Activated CD4-positive, alpha-beta T cell treated with anti-CD3 and anti-CD28 coated beads, Interleukin-2, amount 10 ng/mL, durations not matched to agents 24 days and 14 days (primary cell): Measurements from ENCODE around the gene HOXC6. TPM values are rescaled to one million over a fixed set of nuclear protein-coding genes. Genes with fewer than 3 reads are reported as not detected.

Experiments
- DNase-seq: peaks from one replicate; pipeline ENCODE4 v3.0.0; 2022
- H3K27ac Mint-ChIP-seq: one replicate; pipeline ENCODE4 v1.8.0; 2022; ENCODE audit warnings: mild to moderate bottlenecking, mixed read lengths
- H3K27me3 Mint-ChIP-seq: one replicate; pipeline ENCODE4 v1.8.0; 2022; ENCODE audit warnings: mixed read lengths
- H3K36me3 Mint-ChIP-seq: one replicate; pipeline ENCODE4 v1.8.0; 2022; ENCODE audit warnings: low read depth, mild to moderate bottlenecking, mixed read lengths
- H3K4me1 Mint-ChIP-seq: one replicate; pipeline ENCODE4 v1.8.0; 2021; ENCODE audit warnings: mixed read lengths
- H3K4me3 Mint-ChIP-seq: one replicate; pipeline ENCODE4 v1.8.0; 2022; ENCODE audit warnings: mild to moderate bottlenecking, moderate library complexity, mixed read lengths
- H3K9me3 Mint-ChIP-seq: one replicate; pipeline ENCODE4 v1.8.0; 2021; ENCODE audit warnings: mixed read lengths
- intact Hi-C: fragments of 100-400 bp; cut with micrococcal nuclease; formaldehyde crosslinking; loops from one replicate; pipeline ENCODE4 v1.15.1; 2023
- total RNA-seq: library from RNA; stranded (reverse); gene quantifications from 2 replicates; pipeline ENCODE4 v1.2.3, GENCODE V29; 2022

Gene HOXC6
- total RNA-seq, 1 donor from 2014 or later, result not detected

DNA sequence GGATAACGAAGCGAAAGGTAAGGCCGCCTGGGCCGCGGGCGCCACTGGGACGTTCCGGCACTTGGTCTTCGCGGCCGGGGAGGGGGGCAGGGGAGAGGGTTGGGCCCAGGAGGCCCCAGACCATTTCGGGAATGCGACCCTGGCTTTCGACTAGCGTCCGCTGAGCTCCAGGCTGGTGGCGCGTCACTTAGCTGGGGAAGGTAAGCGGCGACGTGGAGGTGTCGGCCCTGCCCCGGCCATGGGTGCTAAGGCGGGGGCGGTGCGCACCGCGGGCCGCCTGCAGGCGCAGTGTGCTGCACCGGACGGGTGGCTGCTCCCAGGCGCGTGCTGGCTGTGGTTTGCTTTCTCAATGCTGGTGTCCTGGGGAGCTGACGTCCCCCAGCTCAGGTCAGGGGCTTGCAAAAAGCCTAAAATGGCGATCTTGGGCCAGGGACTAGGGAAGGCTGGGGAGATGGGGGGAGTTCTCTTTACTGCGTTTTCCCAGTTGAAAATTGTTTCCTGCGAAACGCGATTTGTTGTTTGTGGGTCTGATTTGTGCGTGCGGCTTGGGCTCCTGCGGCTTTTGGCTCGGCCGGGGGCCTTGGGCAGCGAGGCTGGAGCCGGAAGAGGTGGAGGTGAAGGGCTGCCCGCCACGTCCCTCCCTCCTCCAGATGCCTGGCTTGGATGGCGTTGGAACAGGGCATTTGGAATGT, 42.1 kb upstream of the HOXC6 start:
- Mint-ChIP-seq H3K9me3 (no peaks in the 10 kb centered on the region), H3K36me3 (peaks cover 2% of the 10 kb centered on the region), H3K4me3 (peak overlapping the region; percentile 39), H3K4me1 (peaks cover 24% of the 10 kb centered on the region), H3K27ac (no peak overlapping the region), H3K27me3 (peaks cover 91% of the 10 kb centered on the region)
- DNase-seq, result no peak
- intact Hi-C loops, result loop anchor here (10.0 kb wide), 1 partner anchor 291 kb away; no protein-coding TSS in a partner anchor

DNA sequence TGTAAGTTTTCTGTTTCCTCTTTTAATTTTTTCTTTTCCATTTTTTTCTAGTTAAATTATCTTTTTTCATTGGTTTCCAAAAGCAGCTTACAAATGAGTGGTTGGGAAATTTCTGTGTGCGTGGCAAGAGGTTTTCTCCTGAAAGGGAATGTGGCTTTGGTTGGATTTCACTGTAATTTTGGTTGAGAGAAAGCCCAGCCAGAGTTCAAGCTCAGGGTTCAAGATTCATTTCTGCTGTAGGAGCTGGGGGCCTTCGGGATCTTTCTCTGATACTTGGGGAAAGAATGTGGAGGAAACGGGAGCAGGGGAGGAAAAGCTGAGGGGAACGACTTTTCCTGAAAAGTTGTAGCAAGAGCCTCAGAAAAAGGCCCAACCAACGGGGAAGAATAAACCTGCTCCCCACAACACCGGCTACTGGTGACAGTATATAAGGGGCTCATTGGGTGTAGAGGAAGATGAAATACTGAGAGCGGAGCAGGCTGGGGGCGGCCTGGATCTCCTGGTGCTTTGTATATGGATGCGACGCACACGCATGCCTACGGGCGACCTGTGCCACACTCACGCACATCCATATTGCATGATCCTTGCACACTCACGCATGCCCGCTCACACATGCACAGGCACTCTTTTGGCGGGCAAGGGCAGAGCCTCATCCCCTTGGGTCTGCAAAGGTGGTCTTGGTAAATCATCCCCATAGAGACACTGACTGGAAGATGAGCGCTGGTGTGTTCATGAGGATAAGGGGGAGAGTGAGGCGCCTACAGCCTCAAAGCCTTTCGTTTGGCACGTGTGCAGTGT, 41.4 kb upstream of the HOXC6 start:
- no peaks in the 10 kb centered on the region for H3K9me3 Mint-ChIP-seq
- peaks cover 90% of the 10 kb centered on the region for H3K27me3 Mint-ChIP-seq
- DNase-seq, result no peak
- peaks cover 2% of the 10 kb centered on the region for H3K36me3 Mint-ChIP-seq
- intact Hi-C loops, result loop anchor here (10.0 kb wide), 1 partner anchor 292 kb away; no protein-coding TSS in a partner anchor
- H3K4me1 Mint-ChIP-seq, result peaks cover 24% of the 10 kb centered on the region
- no peak overlapping the region for H3K27ac Mint-ChIP-seq
- H3K4me3 Mint-ChIP-seq, result no peak overlapping the region

DNA sequence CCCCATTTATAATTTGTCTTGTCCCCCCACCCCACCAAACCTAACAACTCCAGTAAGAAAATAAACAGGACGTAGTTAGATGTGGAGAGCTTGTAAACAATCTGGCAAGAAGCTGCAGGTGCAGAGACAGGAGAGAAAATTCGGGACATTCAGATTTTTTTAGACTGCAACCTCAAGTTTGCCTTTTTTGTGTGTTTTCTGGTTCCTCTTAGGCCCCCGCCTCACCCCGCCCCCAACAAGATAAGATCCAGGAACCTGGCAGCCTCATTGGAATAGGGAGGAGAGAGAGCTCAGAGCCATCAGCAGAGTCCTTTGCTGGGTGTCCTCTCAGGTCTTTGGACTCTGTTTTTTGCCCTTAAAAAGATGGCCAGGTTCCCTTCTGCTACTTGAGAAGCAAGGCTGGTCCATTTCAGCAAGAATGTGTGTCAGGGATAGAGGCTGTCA, 40.4 kb upstream of the HOXC6 start:
- no peak for DNase-seq
- Mint-ChIP-seq H3K36me3 (peaks cover 2% of the 10 kb centered on the region), H3K4me1 (peaks cover 24% of the 10 kb centered on the region), H3K4me3 (no peak overlapping the region), H3K27ac (no peak overlapping the region), H3K9me3 (no peaks in the 10 kb centered on the region), H3K27me3 (peaks cover 91% of the 10 kb centered on the region)
- intact Hi-C loops, result loop anchor here (10.0 kb wide), 1 partner anchor 293 kb away; no protein-coding TSS in a partner anchor

DNA sequence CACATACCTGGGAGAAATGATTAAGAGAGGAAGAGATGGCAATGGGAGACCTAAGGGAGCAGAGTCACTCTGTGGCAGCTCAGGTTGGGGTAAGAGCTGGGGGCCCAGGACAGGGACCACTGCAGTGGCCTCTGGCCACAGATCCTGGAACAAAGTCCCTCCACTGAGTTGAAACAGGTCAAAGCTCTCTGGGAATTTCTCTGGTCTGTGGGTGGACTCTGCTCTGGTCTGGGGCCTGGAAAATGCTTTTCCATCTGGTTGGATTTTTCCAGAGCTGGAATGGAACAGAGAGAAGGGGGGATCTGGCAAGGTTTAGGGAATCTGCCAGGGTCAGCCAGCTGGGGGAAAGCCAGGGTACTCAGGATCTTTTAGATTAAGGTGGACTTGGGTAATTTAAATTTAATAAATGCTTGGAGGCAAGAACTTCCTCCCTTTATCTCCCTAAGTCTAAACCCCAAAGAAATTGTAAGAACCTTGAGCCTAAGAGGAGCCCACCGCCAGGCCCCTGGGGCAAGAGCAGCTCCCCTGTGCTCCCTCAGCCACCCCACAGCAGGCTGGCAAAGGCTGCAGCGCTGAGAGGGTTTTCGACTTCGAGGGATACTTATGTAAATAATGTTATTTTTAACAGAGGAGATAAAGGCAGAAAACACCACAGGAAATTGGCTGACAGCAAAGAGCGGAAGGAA, 39.6 kb upstream of the HOXC6 start:
- no peak for DNase-seq
- H3K27ac Mint-ChIP-seq, result no peak overlapping the region
- intact Hi-C loops, result loop anchor here (10.0 kb wide), 1 partner anchor 294 kb away; no protein-coding TSS in a partner anchor
- no peaks in the 10 kb centered on the region for H3K9me3 Mint-ChIP-seq
- peaks cover 91% of the 10 kb centered on the region for H3K27me3 Mint-ChIP-seq
- H3K4me1 Mint-ChIP-seq, result peaks cover 24% of the 10 kb centered on the region
- H3K36me3 Mint-ChIP-seq, result peaks cover 2% of the 10 kb centered on the region
- no peak overlapping the region for H3K4me3 Mint-ChIP-seq

DNA sequence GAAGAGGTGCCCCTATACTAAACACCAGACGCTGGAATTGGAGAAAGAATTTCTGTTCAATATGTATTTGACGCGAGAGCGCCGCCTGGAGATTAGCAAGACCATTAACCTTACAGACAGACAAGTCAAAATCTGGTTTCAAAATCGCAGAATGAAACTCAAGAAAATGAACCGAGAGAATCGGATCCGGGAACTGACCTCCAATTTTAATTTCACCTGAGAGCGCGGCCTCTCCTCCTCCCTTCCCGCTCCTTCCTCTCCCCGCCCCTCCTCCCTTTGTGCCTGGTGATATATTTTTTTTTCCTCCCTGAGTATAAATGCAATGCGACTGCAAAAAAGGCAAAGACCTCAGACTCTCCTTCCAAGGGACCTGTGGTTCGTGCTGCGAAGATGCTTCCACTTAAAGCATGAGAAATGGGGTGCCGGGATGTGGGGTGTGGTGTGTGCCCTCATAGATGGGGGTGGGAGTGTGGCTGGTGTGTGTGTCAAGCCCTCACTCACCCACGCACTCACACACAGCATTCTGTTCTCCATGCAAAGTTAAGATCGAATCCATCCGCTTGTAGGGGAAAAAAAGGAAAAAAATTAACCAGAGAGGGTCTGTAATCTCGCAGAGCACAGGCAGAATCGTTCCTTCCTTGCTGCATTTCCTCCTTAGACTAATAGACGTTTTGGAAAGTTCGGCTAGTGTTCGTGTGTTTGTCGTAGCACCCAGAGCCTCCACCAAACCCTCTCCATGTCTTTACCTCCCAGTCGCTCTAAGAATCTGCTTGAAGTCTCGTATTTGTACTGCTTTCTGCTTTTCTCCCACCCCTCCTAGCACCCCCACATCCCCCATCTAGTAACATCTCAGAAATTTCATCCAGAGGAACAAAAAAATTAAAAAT, 38.8 kb upstream of the HOXC6 start:
- peak; percentile 77 for DNase-seq
- Mint-ChIP-seq H3K4me3 (peak overlapping the region; percentile 10), H3K27me3 (peaks cover 93% of the 10 kb centered on the region), H3K4me1 (peaks cover 26% of the 10 kb centered on the region), H3K36me3 (peaks cover 5% of the 10 kb centered on the region), H3K27ac (no peak overlapping the region), H3K9me3 (no peaks in the 10 kb centered on the region)
- intact Hi-C loops, result loop anchor here (10.0 kb wide), 2 partner anchors 55 to 295 kb away; partner anchors contain the start of gene HOXC13

DNA sequence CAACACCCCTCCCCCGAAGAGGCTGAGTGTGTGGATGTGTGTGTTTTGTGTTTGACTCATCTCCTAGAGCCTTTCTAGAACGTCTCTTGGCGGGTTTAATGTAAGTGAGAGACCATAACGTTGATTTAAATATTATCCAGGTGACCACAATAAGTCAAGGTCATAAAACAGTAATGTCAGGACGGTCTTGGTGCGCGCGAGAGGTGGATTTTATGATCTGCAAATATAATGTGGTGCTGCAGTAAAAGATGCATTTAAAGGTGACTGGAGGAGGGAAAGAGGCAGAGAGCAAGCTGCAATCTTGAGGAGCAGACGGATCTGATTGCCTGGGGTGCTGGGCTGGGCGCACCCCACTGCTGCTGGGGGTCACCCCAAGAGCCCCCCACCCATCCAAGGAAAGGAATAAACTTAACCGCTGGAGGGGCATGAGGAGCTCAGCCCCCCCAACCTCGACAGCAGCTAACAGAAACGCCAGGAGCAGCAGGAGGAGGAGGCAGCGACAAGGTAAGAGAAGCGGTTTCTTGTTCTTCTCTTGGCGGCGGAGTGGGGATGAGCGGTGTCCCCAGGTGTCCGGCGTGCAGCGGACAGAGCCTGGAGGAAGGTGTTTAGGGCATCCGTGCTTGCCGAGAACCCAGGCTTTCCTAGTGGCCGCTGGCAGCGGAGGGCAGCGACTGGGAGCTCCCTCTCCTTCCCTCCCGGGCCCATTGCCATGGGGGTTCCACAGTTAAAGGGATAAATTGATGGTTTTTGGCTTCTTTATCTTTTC, 37.7 kb upstream of the HOXC6 start:
- Mint-ChIP-seq H3K27ac (no peak overlapping the region), H3K4me3 (no peak overlapping the region), H3K27me3 (peaks cover 90% of the 10 kb centered on the region), H3K9me3 (no peaks in the 10 kb centered on the region), H3K4me1 (peaks cover 24% of the 10 kb centered on the region), H3K36me3 (peaks cover 3% of the 10 kb centered on the region)
- DNase-seq, result no peak
- intact Hi-C loops, result loop anchor here (10.0 kb wide), 1 partner anchor 56 kb away; the partner anchor contains the start of gene HOXC13

DNA sequence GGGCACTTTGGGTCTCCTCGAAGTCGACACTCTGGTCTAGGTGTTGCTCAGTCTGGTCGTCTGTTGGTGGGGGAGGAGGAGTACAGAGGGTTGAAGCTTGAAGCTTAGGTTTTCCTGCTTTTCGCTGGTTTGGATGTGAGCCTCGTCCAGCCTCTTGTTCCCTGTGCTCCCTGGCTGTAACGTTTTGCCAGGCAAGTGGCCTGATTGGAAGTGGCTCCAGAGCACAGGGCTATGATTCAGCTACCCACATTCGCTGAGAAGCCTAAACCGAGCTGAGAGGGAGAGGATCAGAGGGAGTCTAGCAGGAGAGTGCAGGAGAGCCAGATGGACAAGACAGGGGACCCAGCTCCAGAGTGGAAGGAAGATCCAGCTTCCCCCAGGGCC, 37.2 kb upstream of the HOXC6 start:
- Mint-ChIP-seq H3K27ac (no peak overlapping the region), H3K4me3 (no peak overlapping the region), H3K4me1 (peaks cover 26% of the 10 kb centered on the region), H3K36me3 (peaks cover 3% of the 10 kb centered on the region), H3K27me3 (peaks cover 93% of the 10 kb centered on the region), H3K9me3 (no peaks in the 10 kb centered on the region)
- intact Hi-C loops, result loop anchor here (10.0 kb wide), 1 partner anchor 56 kb away; the partner anchor contains the start of gene HOXC13
- no peak for DNase-seq

DNA sequence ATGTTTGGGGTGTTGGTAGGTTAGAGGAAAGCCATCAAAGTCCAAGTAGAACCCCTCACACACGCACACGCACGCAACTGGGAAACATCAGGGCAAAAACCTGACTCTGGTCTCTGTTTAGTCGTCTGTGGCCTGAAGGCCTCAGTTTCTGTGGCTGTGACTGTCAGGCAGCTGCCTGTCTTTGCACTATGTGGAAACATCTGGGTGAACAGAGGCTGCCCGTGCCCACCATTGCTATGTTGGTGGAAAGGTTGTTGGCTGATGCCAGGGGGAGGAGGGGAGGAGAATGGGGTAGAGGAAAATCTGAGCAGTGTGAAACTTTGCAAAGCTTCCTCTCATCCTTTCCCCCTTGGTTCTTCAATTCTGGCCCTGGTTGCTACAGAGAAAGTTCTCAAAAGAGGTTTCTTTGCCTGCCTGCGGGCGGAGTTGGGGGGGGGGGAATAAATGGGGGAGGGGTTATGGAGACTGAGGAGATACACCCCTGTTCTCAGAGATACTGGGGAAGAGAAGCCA, 35.8 kb upstream of the HOXC6 start:
- H3K4me1 Mint-ChIP-seq, result peaks cover 28% of the 10 kb centered on the region

DNA sequence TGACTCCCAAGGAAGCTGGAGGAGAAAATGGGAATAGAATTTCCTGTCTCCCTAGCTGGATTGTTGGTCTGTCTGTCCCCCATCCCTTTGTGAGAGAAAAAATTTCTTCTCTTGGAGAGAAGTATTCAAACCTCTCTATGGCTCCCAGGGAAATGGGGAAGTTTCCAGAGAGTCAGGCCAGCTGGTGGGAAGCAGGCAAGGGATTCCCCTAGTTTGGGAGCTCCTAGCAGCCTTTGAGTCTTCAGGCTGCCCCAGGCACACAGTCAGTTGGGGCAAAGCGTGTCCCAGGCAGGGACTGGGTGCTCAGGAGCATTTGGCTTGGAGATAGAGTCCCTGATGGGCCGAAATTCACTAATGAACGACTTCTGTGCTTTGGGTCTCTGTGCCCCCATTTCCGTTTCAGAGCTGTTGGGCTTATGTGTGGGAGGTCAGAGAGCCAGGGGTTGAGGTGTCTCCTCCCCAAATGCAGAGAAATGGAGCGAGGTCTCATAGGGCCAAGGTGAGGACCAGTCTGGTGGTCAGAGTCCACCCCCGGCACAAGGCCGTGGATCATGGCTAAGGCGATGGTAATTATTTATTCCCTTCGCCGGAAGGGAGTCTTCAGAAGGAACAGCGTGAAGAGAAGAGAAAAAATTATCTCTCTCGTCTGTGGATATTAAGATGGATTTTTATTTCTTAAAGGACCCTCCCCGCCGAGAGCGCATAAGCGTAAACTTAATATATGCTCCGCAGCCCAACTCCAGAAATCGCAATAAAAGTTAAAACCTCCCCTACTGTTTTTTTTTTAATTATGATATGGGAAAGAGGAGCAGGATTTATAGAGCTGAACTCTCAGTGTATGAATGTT, 34.9 kb upstream of the HOXC6 start:
- peaks cover 89% of the 10 kb centered on the region for H3K27me3 Mint-ChIP-seq
- H3K4me3 Mint-ChIP-seq, result no peak overlapping the region
- no peak for DNase-seq
- peaks cover 28% of the 10 kb centered on the region for H3K4me1 Mint-ChIP-seq
- no peaks in the 10 kb centered on the region for H3K9me3 Mint-ChIP-seq
- peaks cover 3% of the 10 kb centered on the region for H3K36me3 Mint-ChIP-seq
- H3K27ac Mint-ChIP-seq, result peak overlapping the region; percentile 62
- intact Hi-C loops, result loop anchor here (2.0 to 10.0 kb wide), 2 partner anchors 39 to 59 kb away; partner anchors contain the start of genes HOXC12 and HOXC13

More for the DNA sequence above, 35.8 kb upstream of the HOXC6 start:
- peaks cover 3% of the 10 kb centered on the region for H3K36me3 Mint-ChIP-seq
- DNase-seq, result no peak
- H3K4me3 Mint-ChIP-seq, result no peak overlapping the region
- no peak overlapping the region for H3K27ac Mint-ChIP-seq
- peaks cover 89% of the 10 kb centered on the region for H3K27me3 Mint-ChIP-seq
- intact Hi-C loops, result loop anchor here (10.0 kb wide), 1 partner anchor 58 kb away; the partner anchor contains the start of gene HOXC13
- H3K9me3 Mint-ChIP-seq, result no peaks in the 10 kb centered on the region

DNA sequence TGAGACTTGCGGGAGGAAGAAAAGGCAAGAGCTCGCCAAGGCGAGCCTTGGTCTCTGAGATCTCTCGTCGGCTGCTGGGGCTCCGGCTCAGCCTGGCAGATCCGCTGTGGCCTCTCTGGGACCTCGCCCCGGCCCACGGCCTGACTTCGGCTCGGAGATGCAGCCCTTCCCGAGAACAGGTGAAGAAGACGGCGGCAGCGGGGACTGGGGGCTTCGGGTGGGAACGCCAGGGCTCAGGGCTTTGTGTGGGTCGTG, 34.3 kb upstream of the HOXC6 start:
- H3K27ac Mint-ChIP-seq, result peak overlapping the region; percentile 79
- H3K4me3 Mint-ChIP-seq, result peak overlapping the region; percentile 42
- peaks cover 27% of the 10 kb centered on the region for H3K4me1 Mint-ChIP-seq
- intact Hi-C loops, result loop anchor here (2.0 to 10.0 kb wide), 2 partner anchors 39 to 59 kb away; partner anchors contain the start of genes HOXC12 and HOXC13
- peaks cover 3% of the 10 kb centered on the region for H3K36me3 Mint-ChIP-seq
- H3K27me3 Mint-ChIP-seq, result peaks cover 89% of the 10 kb centered on the region
- no peak for DNase-seq
- H3K9me3 Mint-ChIP-seq, result no peaks in the 10 kb centered on the region

DNA sequence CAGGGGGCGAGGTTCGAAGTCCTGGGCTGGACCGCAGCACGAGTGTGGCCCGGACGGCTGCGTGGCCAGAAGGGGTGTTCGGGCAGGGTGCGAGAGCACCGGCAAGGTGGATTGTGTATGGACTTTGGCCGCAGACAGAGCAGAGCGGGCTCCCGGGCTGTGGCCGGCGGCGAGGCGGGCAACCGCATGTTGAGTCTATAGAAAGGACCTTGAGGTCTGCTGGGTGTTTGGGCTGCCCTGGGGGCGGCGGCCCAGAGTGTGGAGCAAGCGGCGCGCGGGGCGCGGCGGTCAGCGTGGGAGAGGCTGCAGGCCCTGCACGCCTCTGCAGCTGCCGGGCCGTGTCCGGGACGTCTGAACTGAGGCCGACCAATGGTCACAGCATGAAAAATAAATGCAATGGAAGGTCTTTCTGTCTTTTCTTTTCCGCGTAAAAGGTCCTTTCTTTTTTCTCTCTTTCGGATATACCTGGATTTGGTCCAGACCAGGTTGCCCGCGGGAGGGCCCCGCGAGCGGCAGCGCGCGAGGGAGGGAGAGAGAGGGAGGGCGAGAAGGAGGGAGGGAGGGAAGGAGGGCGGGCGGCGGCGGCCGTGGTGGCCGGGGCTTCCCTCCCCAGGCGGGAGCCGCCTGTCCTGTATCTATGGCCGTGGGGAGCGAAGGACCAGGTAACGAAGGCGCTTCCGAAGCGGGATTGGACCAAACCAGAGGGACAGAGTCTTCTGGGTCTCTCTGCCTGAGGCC, 33.8 kb upstream of the HOXC6 start:
- Mint-ChIP-seq H3K27ac (peak overlapping the region; percentile 79), H3K27me3 (peaks cover 89% of the 10 kb centered on the region), H3K9me3 (no peaks in the 10 kb centered on the region), H3K4me1 (peaks cover 22% of the 10 kb centered on the region), H3K36me3 (peaks cover 3% of the 10 kb centered on the region), H3K4me3 (peak overlapping the region; percentile 42)
- no peak for DNase-seq
- intact Hi-C loops, result loop anchor here (2.0 to 10.0 kb wide), 4 partner anchors 38 to 60 kb away; partner anchors contain the start of genes HOXC12, HOXC13, HOXC4 and HOXC5
